Neutrophil (primary cell): ENCODE data around the gene CPT1C.

Source experiments
- H3K27ac ChIP-seq: fragments of 200-600 bp; sonication (generic); 2 replicates; pipeline ENCODE4 v1.5.1; 2016; ENCODE audit warnings: mild to moderate bottlenecking, moderate library complexity
- H3K27me3 ChIP-seq: fragments of 200-600 bp; sonication (generic); 2 replicates; pipeline ENCODE4 v1.6.0; 2016; ENCODE audit warnings: mild to moderate bottlenecking
- H3K36me3 ChIP-seq: fragments of 200-600 bp; sonication (generic); 2 replicates; pipeline ENCODE4 v1.5.1; 2017
- H3K4me1 ChIP-seq, 2 experiments: fragments of 200-600 bp in 1 of 2; sonication (generic) in 1 of 2; 1 replicate in 1 of 2; 2 replicates in 1 of 2; pipeline versions ENCODE4 v1.5.1 to v1.6.1; 2013 to 2016; ENCODE audit warnings: low read depth in 1 of 2, low read length in 1 of 2, mild to moderate bottlenecking in 1 of 2, moderate library complexity in 1 of 2; ENCODE audit not compliant: control insufficient read depth in 1 of 2, insufficient read depth in 1 of 2
- H3K4me3 ChIP-seq, 2 experiments: fragments of 200-600 bp in 1 of 2; sonication (generic) in 1 of 2; 1 replicate in 1 of 2; 2 replicates in 1 of 2; pipeline ENCODE4 v1.5.1; 2013 to 2016; ENCODE audit warnings: low read depth in 1 of 2, low read length in 1 of 2, mild to moderate bottlenecking in 1 of 2, moderate library complexity in 1 of 2
- H3K9me3 ChIP-seq: fragments of 200-600 bp; sonication (generic); 2 replicates; pipeline ENCODE4 v1.5.1; 2016
- CTCF ChIP-seq: fragments of 200-600 bp; sonication (generic); IDR thresholded peaks from 2 replicates; pipeline ENCODE4 v1.5.1; 2016; ENCODE audit warnings: antibody characterized with exemption

The CPT1C gene

GRCh38 chr19:49749771-49750170 lies 58.9 kb downstream of the CPT1C start:
- H3K4me1 ChIP-seq = no peaks in the 10 kb centered on the region
- TF ChIP-seq CTCF = no peak
- H3K9me3 ChIP-seq = no peaks in the 10 kb centered on the region
- no peaks in the 10 kb centered on the region for H3K36me3 ChIP-seq
- no peak overlapping the region for H3K27ac ChIP-seq
- H3K4me3 ChIP-seq = no peak overlapping the region
- no peaks in the 10 kb centered on the region for H3K27me3 ChIP-seq

- Histone ChIP-seq H3K4me1 (no peaks in the 10 kb centered on the region), H3K27ac (no peak overlapping the region), H3K9me3 (no peaks in the 10 kb centered on the region), H3K4me3 (no peak overlapping the region), H3K36me3 (no peaks in the 10 kb centered on the region), H3K27me3 (no peaks in the 10 kb centered on the region)
- TF ChIP-seq CTCF = no peak
Measured at GRCh38 chr19:49752701-49753100, 61.8 kb downstream of the CPT1C start.

GRCh38 chr19:49755956-49756355 lies 65.0 kb downstream of the CPT1C start:
- H3K27me3 ChIP-seq = peaks cover 8% of the 10 kb centered on the region
- no peaks in the 10 kb centered on the region for H3K9me3 ChIP-seq
- no peaks in the 10 kb centered on the region for H3K36me3 ChIP-seq
- TF ChIP-seq CTCF = no peak
- no peak overlapping the region for H3K4me3 ChIP-seq
- H3K27ac ChIP-seq = no peak overlapping the region
- no peaks in the 10 kb centered on the region for H3K4me1 ChIP-seq

GRCh38 chr19:49758292-49758691 lies 67.4 kb downstream of the CPT1C start:
- no peak for TF ChIP-seq CTCF
- Histone ChIP-seq H3K27ac (no peak overlapping the region), H3K4me1 (no peaks in the 10 kb centered on the region), H3K9me3 (no peaks in the 10 kb centered on the region), H3K36me3 (no peaks in the 10 kb centered on the region), H3K4me3 (no peak overlapping the region), H3K27me3 (peaks cover 8% of the 10 kb centered on the region)

GRCh38 chr19:49761249-49761624 lies 70.3 kb downstream of the CPT1C start:
- H3K36me3 ChIP-seq = no peaks in the 10 kb centered on the region
- peaks cover 10 to 11% of the 10 kb centered on the region in 2 experiments for H3K4me1 ChIP-seq
- TF ChIP-seq CTCF = no peak
- H3K27ac ChIP-seq = no peak overlapping the region
- no peaks in the 10 kb centered on the region for H3K9me3 ChIP-seq
- H3K4me3 ChIP-seq = no peak overlapping the region
- peaks cover 8% of the 10 kb centered on the region for H3K27me3 ChIP-seq
